Endothelial cell of umbilical vein (primary cell): ENCODE results near the gene ENTPD1. TPM values are rescaled to one million over a fixed set of nuclear protein-coding genes. Genes with fewer than 3 reads are reported as not detected.

Source experiments
- BruUV-seq: library from RNA; stranded (reverse); fragments of 400-500 nt; replicated peaks from 2 replicates; lab custom pipeline; 2021; lab: Mats Ljungman, UMichigan
- CTCF ChIA-PET: fragments of 300-600, 350-600 bp; sonication (Branson Sonifier 250); formaldehyde crosslinking; loops from one replicate; lab custom pipeline; 2021; ENCODE audit warnings: antibody characterized with exemption, inconsistent platforms; lab: Charles Lee
- POLR2A ChIA-PET: fragments of 300-600, 350-600 bp; sonication (Branson Sonifier 250); formaldehyde crosslinking; loops from one replicate; lab custom pipeline; 2021; ENCODE audit warnings: antibody characterized with exemption, inconsistent platforms; lab: Charles Lee
- DNase-seq: peaks from one replicate; pipeline ENCODE4 v3.0.0-alpha.2; 2011; ENCODE audit warnings: low read depth, low spot score
- FAIRE-seq: peaks from 2 replicates; lab custom pipeline; 2011; peaks lifted over from hg19 to GRCh38; lab: Jason Lieb, UNC
- H2AFZ ChIP-seq: 2 replicates; pipeline ENCODE4 v1.6.0; 2012; ENCODE audit warnings: low read depth, low read length, control low read depth, inconsistent platforms
- H3K27ac ChIP-seq: 2 replicates; pipeline ENCODE4 v1.5.1; 2011; ENCODE audit warnings: low read depth, mild to moderate bottlenecking, control low read depth, low read length, moderate library complexity; ENCODE audit not compliant: insufficient read depth
- H3K27me3 ChIP-seq, 2 experiments: 2 replicates each; pipeline versions ENCODE4 v1.6.0 to v1.6.1; 2011; ENCODE audit warnings: low read length in 2 of 2, mixed read lengths in 1 of 2; ENCODE audit not compliant: control insufficient read depth in 2 of 2, insufficient read depth in 2 of 2
- H3K36me3 ChIP-seq, 2 experiments: 2 replicates in 1 of 2; 3 replicates in 1 of 2; pipeline ENCODE4 v1.5.1; 2011; ENCODE audit warnings: low read length in 2 of 2, mild to moderate bottlenecking in 1 of 2, moderate library complexity in 1 of 2; ENCODE audit not compliant: control insufficient read depth in 2 of 2, insufficient read depth in 2 of 2; ENCODE audit errors: extremely low read depth in 1 of 2
- H3K4me1 ChIP-seq: 3 replicates; pipeline ENCODE4 v1.5.1; 2011; ENCODE audit warnings: mild to moderate bottlenecking, low read length; ENCODE audit not compliant: control insufficient read depth, insufficient read depth; ENCODE audit errors: extremely low read depth
- H3K4me2 ChIP-seq: 2 replicates; pipeline ENCODE4 v1.6.1; 2011; ENCODE audit warnings: low read length, control low read depth, mixed read lengths; ENCODE audit not compliant: insufficient read depth
- H3K4me3 ChIP-seq, 3 experiments: fragments of 200-600 bp in 1 of 3; sonication (generic), shearing (Covaris generic) in 1 of 3; replicated peaks in 1 of 3; 2 replicates each; pipeline ENCODE4 v1.5.1; 2011 to 2016; ENCODE audit warnings: control low read depth in 3 of 3, low read length in 3 of 3, mild to moderate bottlenecking in 2 of 3, inconsistent platforms in 1 of 3, low read depth in 1 of 3, moderate library complexity in 1 of 3; ENCODE audit not compliant: insufficient read depth in 1 of 3
- H3K79me2 ChIP-seq: 2 replicates; pipeline ENCODE4 v1.6.0; 2012; ENCODE audit warnings: low read length, inconsistent platforms; ENCODE audit not compliant: control insufficient read depth, insufficient read depth
- H3K9ac ChIP-seq: replicated peaks from 2 replicates; pipeline ENCODE3; 2011; ENCODE audit warnings: low read length, control low read depth; ENCODE audit not compliant: insufficient read depth; ENCODE audit errors: extremely low read depth
- H3K9me1 ChIP-seq: replicated peaks from 3 replicates; pipeline ENCODE4 v1.6.0; 2011; ENCODE audit warnings: mild to moderate bottlenecking, low read length; ENCODE audit not compliant: control insufficient read depth, insufficient read depth; ENCODE audit errors: extremely low read depth
- H3K9me3 ChIP-seq: replicated peaks from 2 replicates; pipeline ENCODE4 v1.5.1; 2012; ENCODE audit warnings: low read length, inconsistent platforms; ENCODE audit not compliant: control insufficient read depth, insufficient read depth
- H4K20me1 ChIP-seq: replicated peaks from 2 replicates; pipeline ENCODE3; 2011; ENCODE audit warnings: mild to moderate bottlenecking, low read length; ENCODE audit not compliant: control insufficient read depth, insufficient read depth; ENCODE audit errors: extremely low read depth
- EZH2 ChIP-seq: IDR thresholded peaks from 2 replicates; pipeline ENCODE4 v1.6.1; 2012; ENCODE audit warnings: borderline replicate concordance, low read depth, mild to moderate bottlenecking, moderate library complexity, low read length, inconsistent platforms; ENCODE audit not compliant: severe bottlenecking
- FOS ChIP-seq: IDR thresholded peaks from 2 replicates; pipeline ENCODE4 v1.6.1; 2011; ENCODE audit warnings: mild to moderate bottlenecking, low read length, moderate library complexity, borderline replicate concordance; ENCODE audit not compliant: insufficient read depth
- GATA2 ChIP-seq: IDR thresholded peaks from 2 replicates; pipeline ENCODE4 v1.7.0; 2011; ENCODE audit warnings: low read depth, mild to moderate bottlenecking, moderate library complexity, mixed read lengths, low read length; ENCODE audit not compliant: insufficient read length, insufficient read depth
- JUN ChIP-seq: IDR thresholded peaks from 2 replicates; pipeline ENCODE4 v1.6.1; 2011; ENCODE audit warnings: borderline replicate concordance, low read depth; ENCODE audit not compliant: insufficient read length, insufficient read depth
- MYC ChIP-seq: IDR thresholded peaks from one replicate; pipeline ENCODE4 v1.6.1; 2011; ENCODE audit warnings: mild to moderate bottlenecking, low read depth, low read length
- POLR2A ChIP-seq: IDR thresholded peaks from 2 replicates; pipeline ENCODE4 v1.6.1; 2012; ENCODE audit warnings: low read depth, mild to moderate bottlenecking, control low read depth, low read length
- POLR2AphosphoS5 ChIP-seq: IDR thresholded peaks from 2 replicates; pipeline ENCODE4 v1.6.1; 2012; ENCODE audit warnings: low read depth, mild to moderate bottlenecking, control low read depth, low read length, moderate library complexity; ENCODE audit not compliant: insufficient read depth
- dilution Hi-C: fragments of 300-500 bp; cut with MboI; formaldehyde crosslinking; loops from one replicate; pipeline ENCODE4 v1.15.0; 2019; ENCODE audit warnings: low sequenced_read_pairs; ENCODE audit not compliant: extremely low pct_ligation_motif_present
- intact Hi-C: fragments of 100-400 bp; cut with micrococcal nuclease; formaldehyde crosslinking; loops from one replicate; pipeline ENCODE4 v1.10.0; 2022
- polyA plus RNA-seq, 4 experiments: library from polyadenylated mRNA; depleted of rRNA in 3 of 4; stranded (reverse) in 3 of 4; unstranded in 1 of 4; fragments of >200 nt; gene quantifications; 2 replicates each; pipeline versions ENCODE4 v1.2.1 to v1.2.3, GENCODE V29; 2011 to 2012; ENCODE audit warnings: missing spikeins in 1 of 4
- total RNA-seq: library from RNA; stranded (reverse); gene quantifications from 2 replicates; pipeline ENCODE4 v1.2.3, GENCODE V29; 2021
- TF ChIP-seq, protein P1 (sequence below): IDR thresholded peaks from 2 replicates; pipeline ENCODE4 v1.6.1; 2011; ENCODE audit not compliant: insufficient read depth, insufficient read length
- TF ChIP-seq, protein P2 (sequence below), 2 donors: IDR thresholded peaks; 1 replicate in 1 of 2; 2 replicates in 1 of 2; pipeline ENCODE4 v1.5.1; 2011; ENCODE audit warnings: low read length in 2 of 2, mild to moderate bottlenecking in 2 of 2, moderate library complexity in 2 of 2, control low read depth in 1 of 2, inconsistent platforms in 1 of 2, low read depth in 1 of 2; ENCODE audit not compliant: insufficient read depth in 1 of 2; ENCODE audit errors: extremely low read depth in 1 of 2

Gene ENTPD1
- total and polyA plus RNA-seq, 2 donors (not counting 3 experiments of a cell fraction or from before 2014, with no cell fraction given) = 10.2 to 23.0 TPM

DNA sequence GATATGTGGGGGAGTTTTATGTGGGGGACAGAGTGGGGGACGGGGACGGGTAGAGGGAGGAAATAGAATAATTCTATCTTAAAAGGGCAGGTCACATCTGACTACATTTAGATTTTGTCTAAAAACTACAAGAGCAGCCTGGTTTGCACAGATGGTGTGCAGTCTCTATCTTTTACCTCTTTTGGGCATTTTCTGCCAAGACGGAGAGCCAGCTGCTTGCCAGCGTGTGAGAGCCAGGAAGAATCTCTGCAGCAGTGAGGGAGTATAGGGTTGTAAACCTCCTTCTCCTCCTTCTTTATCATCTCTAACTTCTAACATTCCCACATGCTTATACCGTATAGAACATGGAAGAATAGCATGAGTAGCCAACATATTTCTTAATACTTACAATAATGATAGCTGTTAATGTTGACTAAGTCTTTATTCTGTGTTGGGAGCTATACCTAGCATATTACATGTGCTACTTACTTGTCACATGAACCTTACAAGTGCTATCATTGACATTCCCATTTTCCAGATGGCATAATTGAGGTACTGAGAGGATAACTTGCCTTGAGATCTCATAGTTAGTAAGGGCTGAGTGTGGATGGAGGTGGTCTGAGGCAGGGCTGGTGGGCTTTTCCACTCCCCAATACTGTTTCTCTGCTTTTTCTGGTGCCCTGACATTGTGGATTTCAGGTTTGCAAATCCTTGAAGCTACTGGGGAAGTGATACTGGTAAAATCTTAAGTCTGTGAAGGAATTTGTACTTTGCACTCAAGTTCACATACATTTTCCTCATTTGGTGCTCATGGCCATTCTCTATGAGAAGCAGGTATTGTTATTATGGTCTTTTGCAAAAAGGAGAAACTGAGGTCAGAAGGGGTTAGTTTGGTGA is 1.1 kb downstream of the ENTPD1 start:
- peak overlapping the region; percentile 85 for H3K4me2 ChIP-seq
- H3K79me2 ChIP-seq = no peaks in the 10 kb centered on the region
- FAIRE-seq (no peak), DNase-seq (peak; percentile 30)
- H3K9me1 ChIP-seq = no peaks in the 10 kb centered on the region
- dilution Hi-C loops = no loop called here
- POLR2A ChIA-PET = no interaction called here
- no peaks in the 10 kb centered on the region for H4K20me1 ChIP-seq
- no peaks in the 10 kb centered on the region for H3K9me3 ChIP-seq
- no peaks in the 10 kb centered on the region for H3K27me3 ChIP-seq
- H3K36me3 ChIP-seq = no peaks in the 10 kb centered on the region
- TF ChIP-seq, protein P1, sequence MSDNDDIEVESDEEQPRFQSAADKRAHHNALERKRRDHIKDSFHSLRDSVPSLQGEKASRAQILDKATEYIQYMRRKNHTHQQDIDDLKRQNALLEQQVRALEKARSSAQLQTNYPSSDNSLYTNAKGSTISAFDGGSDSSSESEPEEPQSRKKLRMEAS = no peak
- TF ChIP-seq, protein P2, sequence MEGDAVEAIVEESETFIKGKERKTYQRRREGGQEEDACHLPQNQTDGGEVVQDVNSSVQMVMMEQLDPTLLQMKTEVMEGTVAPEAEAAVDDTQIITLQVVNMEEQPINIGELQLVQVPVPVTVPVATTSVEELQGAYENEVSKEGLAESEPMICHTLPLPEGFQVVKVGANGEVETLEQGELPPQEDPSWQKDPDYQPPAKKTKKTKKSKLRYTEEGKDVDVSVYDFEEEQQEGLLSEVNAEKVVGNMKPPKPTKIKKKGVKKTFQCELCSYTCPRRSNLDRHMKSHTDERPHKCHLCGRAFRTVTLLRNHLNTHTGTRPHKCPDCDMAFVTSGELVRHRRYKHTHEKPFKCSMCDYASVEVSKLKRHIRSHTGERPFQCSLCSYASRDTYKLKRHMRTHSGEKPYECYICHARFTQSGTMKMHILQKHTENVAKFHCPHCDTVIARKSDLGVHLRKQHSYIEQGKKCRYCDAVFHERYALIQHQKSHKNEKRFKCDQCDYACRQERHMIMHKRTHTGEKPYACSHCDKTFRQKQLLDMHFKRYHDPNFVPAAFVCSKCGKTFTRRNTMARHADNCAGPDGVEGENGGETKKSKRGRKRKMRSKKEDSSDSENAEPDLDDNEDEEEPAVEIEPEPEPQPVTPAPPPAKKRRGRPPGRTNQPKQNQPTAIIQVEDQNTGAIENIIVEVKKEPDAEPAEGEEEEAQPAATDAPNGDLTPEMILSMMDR (IDR thresholded peaks at IDR 0.05; ENCODE audit: extremely low read depth in 1 of 2, insufficient read depth in 1 of 2, low read depth in 1 of 2, low read length in 2 of 2) = no peak
- no peak for TF ChIP-seq MYC
- TF ChIP-seq POLR2AphosphoS5 = no peak
- no peak for TF ChIP-seq EZH2
- TF ChIP-seq FOS = no peak
- TF ChIP-seq POLR2A = no peak
- TF ChIP-seq JUN = no peak
- no peak for TF ChIP-seq GATA2
- H3K27ac ChIP-seq = no peak overlapping the region
- peaks cover 34% of the 10 kb centered on the region for H3K4me1 ChIP-seq
- no peak overlapping the region for H3K9ac ChIP-seq
- intact Hi-C loops = loop anchor here (2.0 kb wide), 2 partner anchors 14 to 62 kb away; no protein-coding TSS in a partner anchor
- peak overlapping the region; percentile 89 for H2AFZ ChIP-seq
- BruUV-seq = no TSS peak
- peak overlapping the region in 2 of 3 experiments; percentile 25 to 31 for H3K4me3 ChIP-seq
- CTCF ChIA-PET = interaction anchor here (0.9 to 5.5 kb wide), 3 partner anchors 41 to 84 kb away, joined by 3 to 43 read pairs (median 19); partner anchors contain the start of gene TCTN3
